ENCODE data around the gene LEAP2.
"Not testable (repeated sequence)": the region's sequence is repeated elsewhere in the genome, so short reads cannot be mapped to it uniquely, and the experiment has no call there.

The LEAP2 gene

DNA sequence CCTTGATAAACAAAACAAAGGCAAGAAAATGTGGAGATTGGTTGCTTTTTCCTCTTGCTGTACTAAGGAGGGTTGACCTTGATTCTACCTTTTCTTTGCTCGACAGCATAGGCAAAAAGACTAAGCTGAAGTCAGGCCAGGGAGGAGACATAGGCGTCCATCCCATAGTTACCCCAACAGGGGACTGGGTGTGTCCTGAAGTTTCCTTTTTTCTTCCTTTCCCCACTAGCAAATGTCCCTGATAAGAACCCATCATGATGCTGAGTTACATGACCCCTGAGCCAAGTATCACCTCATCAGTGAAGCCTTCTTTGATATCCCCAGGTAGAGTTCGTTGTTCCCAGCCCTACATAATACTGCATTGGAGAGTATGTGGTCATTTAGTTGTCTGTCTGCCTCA, 33.2 kb upstream of the LEAP2 start:
- in situ Hi-C loops (cut with MboI; ENCODE audit: low sequenced_read_pairs), result no loop called here

DNA sequence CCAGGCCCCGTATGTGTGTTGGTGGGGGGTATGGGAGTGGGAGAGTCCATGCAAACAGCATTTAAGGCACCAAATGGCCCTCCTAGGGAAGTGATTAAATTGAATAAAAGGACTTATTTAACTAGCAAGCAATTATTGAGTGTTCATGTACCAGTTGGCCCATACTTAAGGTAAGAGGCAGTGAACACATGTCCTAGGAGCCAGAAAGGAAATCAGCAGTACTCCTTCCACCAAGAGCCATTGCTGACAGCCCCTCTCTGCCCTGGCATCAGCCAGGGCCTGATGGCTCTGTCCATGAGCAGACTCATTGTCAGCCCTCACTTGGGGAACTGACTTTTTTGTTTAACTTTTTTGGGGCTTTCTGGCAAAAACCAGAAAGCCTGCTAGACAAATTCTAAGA, 32.6 kb upstream of the LEAP2 start:
- in situ Hi-C loops (cut with MboI; ENCODE audit: low sequenced_read_pairs), result no loop called here

DNA sequence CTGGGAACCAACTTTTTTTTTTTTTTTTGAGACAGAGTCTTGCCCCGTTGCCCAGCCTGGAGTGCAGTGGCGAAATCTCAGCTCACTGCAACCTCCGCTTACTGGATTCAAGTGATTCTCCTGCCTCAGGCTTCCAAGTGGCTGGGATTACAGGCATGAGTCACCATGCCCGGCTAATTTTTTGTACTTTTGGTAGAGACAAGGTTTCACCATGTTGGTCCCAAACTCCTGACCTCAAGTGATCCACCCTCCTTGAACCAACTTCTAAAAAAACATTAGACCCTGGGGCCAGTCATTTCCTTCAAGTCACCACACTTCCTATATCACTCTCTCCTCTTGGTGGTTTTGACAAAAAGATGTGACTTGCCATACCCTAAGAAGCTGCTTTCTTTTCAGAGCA, 32.2 kb upstream of the LEAP2 start:
- in situ Hi-C loops (cut with MboI; ENCODE audit: low sequenced_read_pairs), result no loop called here

DNA sequence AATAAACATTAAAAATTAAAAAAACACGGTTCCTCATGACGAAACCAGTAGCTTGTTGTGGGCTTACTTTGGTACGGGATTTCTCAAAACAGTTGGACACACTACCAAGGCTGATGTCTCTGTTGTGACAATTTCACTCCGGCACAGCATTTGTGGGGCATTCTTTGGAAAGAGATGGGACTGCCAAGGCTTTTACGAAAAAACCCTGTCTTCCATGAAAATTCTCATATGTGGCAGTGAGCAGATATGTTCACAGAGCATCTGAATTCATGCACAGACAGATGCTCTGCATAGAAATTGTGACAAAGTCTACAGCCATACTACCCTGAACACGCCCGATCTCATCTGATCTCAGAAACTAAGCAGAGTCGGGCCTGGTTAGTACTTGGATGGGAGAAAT, 25.2 kb upstream of the LEAP2 start:
- in situ Hi-C loops (cut with MboI; ENCODE audit: low sequenced_read_pairs), result no loop called here

DNA sequence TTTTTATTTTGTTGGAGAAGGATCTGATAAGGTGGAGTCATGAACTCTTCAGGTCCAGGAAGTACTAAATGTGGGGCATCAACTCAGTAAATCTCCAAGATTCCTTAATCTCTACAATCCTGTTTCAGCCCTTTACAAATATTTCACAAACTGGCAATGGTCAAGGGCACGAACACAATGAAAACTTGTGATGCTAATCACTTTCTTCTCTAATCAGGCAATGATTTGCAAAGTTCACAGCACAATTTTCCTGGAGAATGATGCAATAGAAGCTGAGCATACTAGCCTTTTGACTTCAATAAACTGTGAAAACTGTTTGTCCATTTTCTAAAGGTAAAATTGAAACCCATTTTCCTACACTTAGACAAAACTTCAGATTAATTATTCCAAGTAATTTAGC, 24.1 kb upstream of the LEAP2 start:
- in situ Hi-C loops (cut with MboI; ENCODE audit: low sequenced_read_pairs), result no loop called here

DNA sequence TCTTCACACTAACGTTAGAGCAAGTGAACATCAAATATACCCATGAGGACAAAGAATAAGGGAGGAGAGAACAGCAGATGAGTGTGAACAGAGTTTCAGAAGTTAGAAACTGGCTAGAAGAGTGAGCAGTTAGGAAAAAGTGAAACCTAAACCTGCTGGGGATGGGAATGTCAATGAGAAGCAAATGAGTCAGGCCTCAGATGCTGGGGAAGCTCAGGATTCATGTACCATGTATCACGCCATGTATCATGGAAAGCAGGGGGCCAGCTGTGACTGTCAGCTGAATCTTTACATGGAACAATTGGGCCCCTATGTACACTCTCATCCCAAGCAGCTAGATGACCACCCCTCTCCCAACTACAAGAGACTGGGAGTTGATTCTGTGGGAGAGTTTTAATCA, 23.4 kb upstream of the LEAP2 start:
- in situ Hi-C loops (cut with MboI; ENCODE audit: low sequenced_read_pairs), result no loop called here

DNA sequence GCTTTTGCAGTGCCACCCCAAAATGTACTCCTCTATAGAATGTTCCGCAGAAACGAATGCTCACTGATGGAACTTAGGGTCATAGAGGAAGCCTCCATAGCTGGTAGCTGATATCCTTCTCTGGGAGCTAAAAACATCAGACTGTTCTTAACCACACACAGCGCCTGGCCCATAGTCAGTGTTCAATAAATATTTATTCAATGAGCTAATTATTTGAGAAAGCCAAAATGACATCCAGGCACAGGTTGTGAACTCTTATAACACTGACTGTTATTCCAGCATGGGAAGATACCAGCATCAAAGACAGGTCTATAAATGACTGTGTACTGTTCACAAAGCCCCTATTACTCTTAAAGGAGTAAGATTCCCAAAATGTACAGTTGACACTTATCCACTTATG, 20.1 kb upstream of the LEAP2 start:
- in situ Hi-C loops (cut with MboI; ENCODE audit: low sequenced_read_pairs), result no loop called here

DNA sequence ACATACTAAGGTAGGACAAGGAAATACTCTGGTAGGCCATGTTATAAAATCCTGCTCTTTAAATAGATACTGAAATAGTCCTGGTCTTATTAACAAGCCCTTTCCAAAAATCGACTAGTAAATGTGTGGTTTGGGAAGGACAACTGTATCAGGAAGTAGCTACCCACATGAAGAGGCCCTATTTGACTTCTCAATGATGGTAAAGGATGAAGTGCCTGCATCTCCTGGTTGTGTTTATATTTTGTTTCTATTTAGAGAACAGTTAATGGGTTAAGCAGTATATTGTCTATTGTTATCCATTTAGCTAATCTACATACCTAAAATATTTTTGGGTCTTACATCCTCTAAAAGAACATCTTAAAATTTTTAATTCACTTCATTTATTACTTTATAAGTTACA, 19.7 kb upstream of the LEAP2 start:
- in situ Hi-C loops (cut with MboI; ENCODE audit: low sequenced_read_pairs), result no loop called here

DNA sequence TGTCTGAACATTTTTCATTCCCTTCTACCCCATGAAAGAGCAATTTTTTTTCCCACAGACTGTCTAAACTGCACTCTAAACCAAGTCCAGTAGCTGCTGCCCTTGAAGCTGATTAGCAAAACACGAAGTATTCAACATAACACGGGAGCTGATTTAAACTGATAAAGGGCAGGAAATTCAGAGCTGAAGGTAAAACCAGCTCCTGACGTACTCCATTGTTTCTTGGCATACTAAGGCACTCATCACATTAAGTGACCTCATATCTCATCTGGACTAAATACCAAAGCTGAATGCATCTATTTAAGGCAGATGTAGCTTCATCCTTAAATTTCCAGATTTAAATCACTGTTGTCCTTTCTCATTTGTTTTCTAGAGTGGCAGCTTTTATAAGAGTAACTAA, 19.2 kb upstream of the LEAP2 start:
- in situ Hi-C loops (cut with MboI; ENCODE audit: low sequenced_read_pairs), result no loop called here

DNA sequence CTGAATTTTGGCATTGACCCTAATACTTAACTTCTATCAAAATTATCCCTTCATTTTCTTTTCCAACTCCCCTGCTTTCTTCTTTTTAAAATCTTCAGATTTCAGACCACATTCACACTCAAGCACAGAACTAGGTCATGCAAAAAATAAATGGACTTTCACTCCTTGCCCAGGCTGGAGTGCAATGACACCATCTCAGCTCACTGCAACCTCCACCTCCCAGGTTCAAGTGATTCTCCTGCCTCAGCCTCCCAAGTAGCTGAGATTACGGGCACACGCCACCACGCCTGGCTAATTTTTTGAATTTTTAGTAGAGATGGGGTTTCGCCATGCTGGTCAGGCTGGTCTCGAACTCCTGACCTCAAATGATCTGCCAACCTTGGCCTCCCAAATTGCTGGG, 18.5 kb upstream of the LEAP2 start:
- in situ Hi-C loops (cut with MboI; ENCODE audit: low sequenced_read_pairs), result not testable (repeated sequence)

DNA sequence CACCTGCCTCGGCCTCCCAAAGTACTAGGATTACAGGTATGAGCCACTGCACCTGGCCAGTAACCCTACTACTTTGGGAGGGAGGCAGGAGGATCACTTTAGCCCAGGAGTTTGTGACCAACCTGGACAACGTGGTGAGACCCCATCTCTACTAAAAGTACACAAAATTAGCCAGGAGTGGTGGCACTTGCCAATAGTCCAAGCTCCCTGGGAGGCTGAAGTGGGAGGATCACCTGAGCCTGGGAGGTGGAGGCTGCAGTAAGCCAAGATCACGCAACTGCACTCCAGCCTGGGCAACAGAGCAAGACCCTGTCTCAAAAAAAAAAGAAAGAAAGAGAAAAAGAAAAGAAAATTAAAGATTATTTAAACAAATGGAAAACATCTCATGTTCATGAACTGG, 17.5 kb upstream of the LEAP2 start:
- in situ Hi-C loops (cut with MboI; ENCODE audit: low sequenced_read_pairs), result no loop called here

DNA sequence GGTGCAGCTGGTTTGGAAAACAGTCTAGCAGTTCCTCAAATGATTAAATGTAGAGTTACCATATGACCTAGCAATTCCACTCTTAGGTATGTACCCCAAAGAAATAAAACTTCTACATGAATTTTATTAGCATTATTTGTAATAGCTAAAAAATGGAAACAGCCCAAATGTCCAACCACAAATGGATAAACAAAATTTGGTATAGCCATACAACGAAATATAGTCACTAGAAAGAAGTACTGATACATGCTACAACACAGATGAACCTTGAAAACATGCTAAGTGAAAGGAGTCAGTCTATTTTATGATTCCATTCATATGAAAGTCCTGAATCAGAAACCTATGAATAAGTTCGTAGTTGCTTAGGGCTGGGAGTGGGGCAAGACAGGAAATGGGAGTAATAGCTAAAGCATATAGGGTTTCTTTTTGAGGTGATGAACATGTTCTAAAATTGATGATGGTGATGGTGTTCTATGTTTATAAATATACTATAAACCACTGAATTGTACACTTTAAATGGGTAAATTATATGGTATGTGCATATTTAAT, 13.5 kb upstream of the LEAP2 start:
- in situ Hi-C loops (cut with MboI; ENCODE audit: low sequenced_read_pairs), result no loop called here

DNA sequence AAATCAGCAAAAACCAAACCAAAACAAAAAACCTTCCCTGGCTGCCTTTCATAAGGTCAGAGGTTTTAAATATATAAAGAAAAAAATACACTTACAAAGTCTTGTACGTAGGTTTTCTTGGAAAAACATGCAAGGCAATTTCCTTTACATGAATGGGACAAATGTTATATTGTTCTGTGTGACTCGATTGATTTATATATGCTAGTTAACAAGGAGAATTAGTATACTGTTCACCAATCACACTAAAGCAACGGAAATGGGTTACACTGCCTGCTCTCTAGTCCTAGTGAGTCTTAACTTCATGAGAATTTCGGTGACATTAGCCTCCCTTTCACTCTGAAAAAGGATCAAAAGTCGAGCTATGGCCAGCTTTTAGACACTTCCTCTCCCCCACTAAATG, 12.7 kb upstream of the LEAP2 start:
- in situ Hi-C loops (cut with MboI; ENCODE audit: low sequenced_read_pairs), result no loop called here

DNA sequence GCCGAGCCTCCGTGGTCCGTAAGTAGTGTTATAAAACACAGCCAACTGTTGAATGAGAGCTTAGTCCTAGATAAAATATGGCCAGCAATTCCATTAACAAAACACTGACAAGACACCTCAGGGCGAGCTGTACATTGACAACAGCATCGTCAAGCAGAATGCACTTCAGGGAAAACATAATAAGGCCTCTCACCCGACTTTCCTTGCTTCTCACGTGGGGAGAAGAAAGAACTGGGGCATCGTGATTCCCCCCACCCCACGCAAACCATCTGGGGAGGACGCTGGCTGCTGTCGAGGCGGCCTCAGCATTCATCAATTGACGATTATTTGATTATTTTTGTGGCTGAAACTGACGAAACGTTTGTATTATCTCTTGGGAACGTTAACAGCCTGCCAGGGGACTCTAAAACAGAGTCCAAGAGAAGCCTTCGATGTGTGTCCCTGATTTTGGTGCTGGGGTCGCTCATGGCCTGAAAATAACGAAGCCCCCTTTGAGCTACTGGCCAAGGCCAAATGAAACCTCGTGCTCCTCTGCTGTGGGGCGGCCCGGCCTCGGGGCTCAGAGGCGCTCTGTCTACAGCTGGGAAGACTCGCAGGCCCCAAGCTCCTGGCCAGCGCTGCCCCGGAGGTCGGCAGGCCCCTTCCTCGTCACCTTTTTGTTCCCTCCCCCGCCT, 7.7 kb upstream of the LEAP2 start:
- in situ Hi-C loops (cut with MboI; ENCODE audit: low sequenced_read_pairs), result no loop called here

DNA sequence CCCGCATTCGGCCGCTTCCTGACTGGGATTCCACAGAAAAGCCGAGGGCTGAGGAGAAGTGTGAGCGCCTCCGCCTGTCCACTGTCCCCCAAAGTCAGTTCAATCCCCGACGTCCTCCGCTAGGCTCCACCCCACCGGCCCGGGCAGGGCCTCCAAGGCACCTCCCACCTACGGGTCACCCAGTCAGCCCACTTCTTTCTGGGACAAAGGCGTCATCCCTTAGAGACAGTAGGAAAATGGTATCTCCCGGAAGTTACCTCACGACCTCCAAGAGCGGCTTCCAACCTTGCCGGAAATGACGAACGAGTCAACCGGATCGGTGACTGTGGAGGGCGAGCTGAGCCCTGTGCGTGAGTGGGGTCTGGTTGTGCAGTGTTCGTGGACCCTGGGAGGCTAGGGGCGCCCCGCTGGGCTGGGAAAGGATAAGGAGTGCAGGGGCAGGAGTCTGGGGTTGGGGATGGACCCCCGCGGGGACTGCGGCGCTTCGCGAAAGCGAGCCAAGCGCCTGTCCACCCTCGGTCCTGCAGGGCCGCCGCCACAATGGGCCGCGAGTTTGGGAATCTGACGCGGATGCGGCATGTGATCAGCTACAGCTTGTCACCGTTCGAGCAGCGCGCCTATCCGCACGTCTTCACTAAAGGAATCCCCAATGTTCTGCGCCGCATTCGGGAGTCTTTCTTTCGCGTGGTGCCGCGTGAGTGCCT, 7.0 kb upstream of the LEAP2 start, which contains the start of the genes GDF9 and UQCRQ:
TSS of gene GDF9 (minus strand) at position 128 of the 704 bp plus-strand sequence. CDS start 1,936 bp downstream, outside the sequence.
TSS of gene UQCRQ (plus strand) at position 301 of the 704 bp plus-strand sequence. CDS start at position 541, 240 bp downstream.
- in situ Hi-C loops (cut with MboI; ENCODE audit: low sequenced_read_pairs), result no loop called here

DNA sequence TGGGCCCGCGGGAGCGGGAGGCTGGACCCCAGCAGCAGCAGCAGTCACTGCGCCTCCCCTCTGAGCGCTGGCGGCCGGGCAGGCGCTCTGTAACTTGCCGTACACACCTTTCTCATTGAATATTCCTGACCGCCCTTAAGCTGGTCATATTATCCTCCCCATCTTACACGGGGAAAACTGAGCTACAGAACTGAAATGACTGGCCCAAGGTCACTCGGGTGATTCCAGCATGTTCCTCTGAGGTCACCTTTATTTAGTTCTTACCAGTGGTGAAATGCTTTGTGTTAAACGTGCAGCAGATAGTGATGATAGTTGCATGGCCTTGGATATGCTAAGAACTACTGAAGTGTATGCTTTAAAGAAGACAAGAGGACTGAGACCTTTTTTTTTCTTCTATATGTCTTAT, 6.4 kb upstream of the LEAP2 start:
- in situ Hi-C loops (cut with MboI; ENCODE audit: low sequenced_read_pairs), result no loop called here

DNA sequence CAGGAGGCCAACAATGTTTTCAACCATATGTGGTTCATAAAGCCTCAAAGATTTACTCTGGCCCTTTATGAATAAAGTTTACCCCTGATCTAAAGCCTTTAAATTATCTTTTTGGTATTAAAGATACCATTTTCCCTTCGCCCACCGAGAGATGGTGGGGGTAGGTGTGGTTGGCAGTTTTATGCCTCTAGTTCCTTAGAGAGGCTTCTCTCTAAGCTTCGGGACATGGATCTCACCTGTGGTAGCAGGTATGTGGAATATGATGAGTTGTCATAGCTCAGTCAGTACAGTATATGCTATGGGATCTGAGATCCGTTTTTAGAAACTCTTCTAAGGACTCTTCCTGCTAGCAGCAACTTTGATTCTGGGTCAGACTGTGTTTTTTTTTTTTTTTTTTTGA, 4.7 kb upstream of the LEAP2 start:
- in situ Hi-C loops (cut with MboI; ENCODE audit: low sequenced_read_pairs), result no loop called here

DNA sequence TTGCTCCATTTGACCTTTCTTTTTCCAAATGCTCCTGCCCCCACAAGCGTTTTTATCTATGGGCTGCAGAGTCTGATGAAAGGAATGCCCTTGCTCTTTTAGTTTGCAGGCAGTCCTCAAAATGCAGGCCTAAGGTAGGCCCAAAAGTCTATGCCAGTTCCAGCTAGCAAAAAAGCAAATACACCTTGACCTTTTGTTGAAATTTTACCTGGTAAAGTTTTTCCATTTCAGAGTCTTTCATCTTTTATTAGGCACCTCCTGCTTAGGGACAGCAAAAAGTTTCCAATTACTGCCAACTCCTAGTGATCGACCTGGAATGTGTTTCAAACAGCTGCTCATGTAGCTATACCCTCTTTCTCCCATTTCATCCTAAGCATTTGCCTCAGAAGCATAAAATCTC, 2.7 kb upstream of the LEAP2 start:
- in situ Hi-C loops (cut with MboI; ENCODE audit: low sequenced_read_pairs), result no loop called here

DNA sequence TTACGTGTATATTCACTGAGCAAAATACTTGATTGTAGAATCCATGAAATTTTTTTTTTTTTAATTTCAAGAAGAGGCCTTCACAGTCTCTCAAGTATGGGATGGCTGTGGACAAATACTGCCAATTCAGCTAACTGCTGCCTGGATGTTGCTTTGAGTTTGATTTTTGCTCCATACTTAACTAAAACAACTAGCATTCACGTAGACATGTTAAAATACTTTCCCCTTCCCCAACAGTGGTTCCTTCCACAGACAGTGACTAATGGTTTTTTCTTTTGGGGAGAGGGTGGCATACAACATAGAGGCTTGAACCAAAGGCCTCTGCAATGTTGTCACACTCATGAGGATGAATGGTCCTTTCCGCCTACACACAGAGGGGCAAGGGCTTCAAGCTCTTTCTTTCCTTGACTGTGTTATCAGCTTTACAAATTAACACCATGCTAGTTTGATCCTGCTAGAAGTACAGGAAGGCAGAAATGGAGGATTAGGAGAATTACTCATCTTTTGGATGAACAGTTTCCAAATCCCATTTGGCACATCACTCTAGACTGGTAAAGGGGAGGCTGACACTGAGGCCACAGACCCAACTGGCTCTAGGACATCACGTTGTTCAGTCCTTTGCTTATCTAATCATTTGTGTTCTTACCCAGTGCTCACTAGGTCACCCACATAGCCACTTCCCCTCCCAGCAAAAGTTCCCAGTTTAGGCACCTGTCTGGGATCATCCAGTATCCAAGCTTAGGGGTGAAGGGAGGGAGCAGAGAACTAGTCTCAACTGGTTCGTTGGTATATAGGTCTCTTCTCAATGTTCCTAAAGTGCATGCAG, 1.8 kb upstream of the LEAP2 start:
- in situ Hi-C loops (cut with MboI; ENCODE audit: low sequenced_read_pairs), result no loop called here

DNA sequence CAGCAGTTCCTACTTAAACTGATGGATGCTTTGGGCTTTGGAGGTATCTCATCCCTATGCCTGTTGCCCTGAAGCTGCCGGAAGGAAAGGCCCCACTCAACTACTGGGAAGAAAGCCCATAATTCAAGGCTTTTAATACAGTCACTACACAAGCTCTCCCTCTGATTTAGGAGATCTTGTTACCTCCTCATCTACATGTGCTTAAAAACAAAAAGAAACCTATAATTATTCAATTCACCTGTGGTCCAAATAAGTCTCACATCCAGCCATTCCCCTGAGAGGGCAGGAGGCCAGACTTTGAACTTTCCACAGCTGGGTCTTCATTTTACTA, 715 bp upstream of the LEAP2 start:
- in situ Hi-C loops (cut with MboI; ENCODE audit: low sequenced_read_pairs), result no loop called here

DNA sequence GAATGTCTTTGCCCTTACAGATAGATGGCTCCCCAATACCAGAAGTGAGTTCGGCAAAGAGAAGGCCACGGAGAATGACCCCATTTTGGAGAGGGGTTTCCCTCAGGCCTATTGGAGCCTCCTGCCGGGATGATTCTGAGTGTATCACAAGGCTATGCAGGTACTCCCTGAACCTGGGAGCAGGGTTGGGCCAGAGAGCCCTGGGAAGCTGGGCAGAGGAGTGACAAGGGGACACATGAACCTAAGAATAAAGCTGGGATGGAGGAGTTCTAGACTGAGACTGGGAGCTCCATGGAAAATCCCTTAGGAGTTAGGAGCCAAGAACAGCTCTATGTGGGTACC, 433 bp downstream of the LEAP2 start:
- in situ Hi-C loops (cut with MboI; ENCODE audit: low sequenced_read_pairs), result no loop called here
